GM19193 (cell line): ENCODE data around the gene CD40.

Experiments
- POLR2A ChIP-seq: IDR thresholded peaks from 4 replicates; pipeline ENCODE4 v1.6.1; 2011; ENCODE audit not compliant: insufficient read depth, insufficient read length; ENCODE audit errors: extremely low read depth

The CD40 gene

GRCh38 chr20:46152824-46153586 lies 34.9 kb downstream of the CD40 start:
- TF ChIP-seq POLR2A: no peak

GRCh38 chr20:46154305-46154704 lies 36.2 kb downstream of the CD40 start:
- no peak for TF ChIP-seq POLR2A

GRCh38 chr20:46154796-46155195 lies 36.7 kb downstream of the CD40 start:
- no peak for TF ChIP-seq POLR2A

- TF ChIP-seq POLR2A: no peak
Measured at GRCh38 chr20:46156065-46156464, 38.0 kb downstream of the CD40 start.

- TF ChIP-seq POLR2A: no peak
Measured at GRCh38 chr20:46157076-46157592, 39.0 kb downstream of the CD40 start.

GRCh38 chr20:46157625-46158024 lies 39.5 kb downstream of the CD40 start:
- TF ChIP-seq POLR2A: no peak

GRCh38 chr20:46158476-46158987 lies 40.4 kb downstream of the CD40 start:
- no peak for TF ChIP-seq POLR2A

GRCh38 chr20:46159101-46159897 lies 41.2 kb downstream of the CD40 start:
- no peak for TF ChIP-seq POLR2A

GRCh38 chr20:46160661-46161060 lies 42.5 kb downstream of the CD40 start:
- TF ChIP-seq POLR2A: no peak

GRCh38 chr20:46161921-46162320 lies 43.8 kb downstream of the CD40 start:
- TF ChIP-seq POLR2A: no peak

- TF ChIP-seq POLR2A: no peak
Measured at GRCh38 chr20:46164254-46164653, 46.1 kb downstream of the CD40 start.

- no peak for TF ChIP-seq POLR2A
Measured at GRCh38 chr20:46167080-46167479, 49.0 kb downstream of the CD40 start.

GRCh38 chr20:46168438-46168837 lies 50.3 kb downstream of the CD40 start:
- TF ChIP-seq POLR2A: no peak

GRCh38 chr20:46169245-46170171 lies 51.4 kb downstream of the CD40 start:
- TF ChIP-seq POLR2A: no peak

- TF ChIP-seq POLR2A: no peak
Measured at GRCh38 chr20:46171476-46171875, 53.4 kb downstream of the CD40 start.

GRCh38 chr20:46171909-46172308 lies 53.8 kb downstream of the CD40 start:
- TF ChIP-seq POLR2A: no peak

- no peak for TF ChIP-seq POLR2A
Measured at GRCh38 chr20:46172455-46172854, 54.3 kb downstream of the CD40 start.
